Lung (tissue), 12 donors: ENCODE data around the gene FOXO1. TPM values are rescaled to one million over a fixed set of nuclear protein-coding genes. Genes with fewer than 3 reads are reported as not detected.

Source experiments
- ATAC-seq: fragments of 200-7000 bp; cut with Tn5 transposase; one replicate; pipeline ENCODE4 v1.9.1; 2020; ENCODE audit warnings: moderate number of reproducible peaks; ENCODE audit not compliant: insufficient read depth, low FRiP score
- DNase-seq, 3 donors: peaks; one replicate each; pipeline ENCODE4 v3.0.0-alpha.2; 2013 to 2017
- H3K27ac ChIP-seq, 2 donors: one replicate each; pipeline ENCODE4 v1.5.1; 2013; ENCODE audit warnings: mild to moderate bottlenecking in 2 of 2, moderate library complexity in 2 of 2, control low read depth in 1 of 2, inconsistent platforms in 1 of 2, low read depth in 1 of 2, low read length in 1 of 2
- H3K27me3 ChIP-seq, 3 donors: one replicate each; pipeline ENCODE4 v1.5.1; 2013; ENCODE audit warnings: low read length in 2 of 3; ENCODE audit not compliant: control insufficient read depth in 3 of 3, insufficient read depth in 3 of 3
- H3K36me3 ChIP-seq, 4 donors: one replicate each; pipeline ENCODE4 v1.5.1; 2013; ENCODE audit warnings: low read length in 4 of 4, mild to moderate bottlenecking in 1 of 4, moderate library complexity in 1 of 4; ENCODE audit not compliant: control insufficient read depth in 4 of 4, insufficient read depth in 4 of 4
- H3K4me1 ChIP-seq, 5 donors: one replicate each; pipeline ENCODE4 v1.5.1; 2013; ENCODE audit warnings: low read length in 5 of 5, mild to moderate bottlenecking in 2 of 5, moderate library complexity in 1 of 5; ENCODE audit not compliant: control insufficient read depth in 5 of 5, insufficient read depth in 5 of 5
- H3K4me3 ChIP-seq: one replicate; pipeline ENCODE4 v1.5.1; 2013; ENCODE audit warnings: mild to moderate bottlenecking, control low read depth, moderate library complexity
- H3K9ac ChIP-seq, 2 donors: one replicate each; pipeline ENCODE4 v1.5.1; 2013; ENCODE audit warnings: low read length in 2 of 2, control low read depth in 1 of 2; ENCODE audit not compliant: insufficient read depth in 1 of 2
- H3K9me3 ChIP-seq, 4 donors: one replicate each; pipeline ENCODE4 v1.5.1; 2013; ENCODE audit warnings: low read length in 3 of 4, mild to moderate bottlenecking in 1 of 4, moderate library complexity in 1 of 4; ENCODE audit not compliant: control insufficient read depth in 4 of 4, insufficient read depth in 3 of 4
- WGBS, 2 donors: extraction: QIAGEN DNeasy Blood & Tissue Kit; methylation state at CpG; one replicate each; pipeline ENCODE4 v1.1.7; 2013; 5-methylcytosine and 5-hydroxymethylcytosine counted together
- polyA plus RNA-seq, 2 donors: library from polyadenylated mRNA; stranded (reverse); fragments of 200-250 nt; gene quantifications; one replicate each; pipeline ENCODE4 v1.2.1, GENCODE V29; 2013
- total RNA-seq, 2 donors: library from RNA; depleted of rRNA in 1 of 2; stranded (reverse); fragments of >200 nt in 1 of 2; gene quantifications; one replicate each; pipeline ENCODE4 v1.2.1, GENCODE V29; 2014 to 2021
- TF ChIP-seq, protein P1 (sequence below): IDR thresholded peaks from 2 replicates; pipeline ENCODE4 v1.5.1; 2012; ENCODE audit warnings: mild to moderate bottlenecking; ENCODE audit errors: control extremely low read depth, extremely low read depth
- donor health status: control.
- donor health status: control.
- donor health status: Bipolar disorder and iron deficiency.
- donor health status: healthy.
- donor health status: DM: yes; HTN: yes; CAD: no.

Gene FOXO1
- total and polyA plus RNA-seq, 4 donors, result 4.1 to 37.1 (median 21.3) TPM

DNA sequence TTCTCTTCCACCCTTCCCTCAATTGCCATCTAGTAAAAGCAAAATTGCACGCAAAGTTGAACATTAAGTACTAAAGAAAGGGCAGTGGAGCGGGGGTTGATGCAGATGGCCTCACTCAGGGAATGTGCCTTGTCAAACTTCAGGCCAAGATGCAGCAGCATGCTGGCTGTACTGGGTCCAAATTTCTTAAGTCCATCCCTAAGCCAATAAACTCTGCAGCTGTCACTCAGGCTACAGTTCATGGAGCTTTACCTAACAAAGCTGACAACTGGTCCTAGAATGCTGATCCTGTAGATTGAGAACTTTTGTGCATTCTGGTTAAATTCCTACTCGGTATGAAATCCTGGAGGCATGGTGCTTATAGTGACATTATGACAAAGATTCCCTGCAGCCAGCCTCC, 88.4 kb downstream of the FOXO1 start:
- Histone ChIP-seq H3K4me1 (peaks cover 0 to 37% (median 7%) of the 10 kb centered on the region in 5 donors), H3K9me3 (peaks cover 0 to 2% (median 0%) of the 10 kb centered on the region in 4 donors), H3K9ac (no peak overlapping the region), H3K4me3 (no peak overlapping the region), H3K27me3 (no peaks in the 10 kb centered on the region), H3K36me3 (no peaks in the 10 kb centered on the region), H3K27ac (no peak overlapping the region)
- WGBS, 2 donors, result 81 to 96% methylated on average over 3 of the region's 3 CpGs
- TF ChIP-seq, protein P1, sequence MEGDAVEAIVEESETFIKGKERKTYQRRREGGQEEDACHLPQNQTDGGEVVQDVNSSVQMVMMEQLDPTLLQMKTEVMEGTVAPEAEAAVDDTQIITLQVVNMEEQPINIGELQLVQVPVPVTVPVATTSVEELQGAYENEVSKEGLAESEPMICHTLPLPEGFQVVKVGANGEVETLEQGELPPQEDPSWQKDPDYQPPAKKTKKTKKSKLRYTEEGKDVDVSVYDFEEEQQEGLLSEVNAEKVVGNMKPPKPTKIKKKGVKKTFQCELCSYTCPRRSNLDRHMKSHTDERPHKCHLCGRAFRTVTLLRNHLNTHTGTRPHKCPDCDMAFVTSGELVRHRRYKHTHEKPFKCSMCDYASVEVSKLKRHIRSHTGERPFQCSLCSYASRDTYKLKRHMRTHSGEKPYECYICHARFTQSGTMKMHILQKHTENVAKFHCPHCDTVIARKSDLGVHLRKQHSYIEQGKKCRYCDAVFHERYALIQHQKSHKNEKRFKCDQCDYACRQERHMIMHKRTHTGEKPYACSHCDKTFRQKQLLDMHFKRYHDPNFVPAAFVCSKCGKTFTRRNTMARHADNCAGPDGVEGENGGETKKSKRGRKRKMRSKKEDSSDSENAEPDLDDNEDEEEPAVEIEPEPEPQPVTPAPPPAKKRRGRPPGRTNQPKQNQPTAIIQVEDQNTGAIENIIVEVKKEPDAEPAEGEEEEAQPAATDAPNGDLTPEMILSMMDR, result no peak
- no peak for ATAC-seq
- DNase-seq, result peak in 2 of 3 donors; percentile 56 to 80

DNA sequence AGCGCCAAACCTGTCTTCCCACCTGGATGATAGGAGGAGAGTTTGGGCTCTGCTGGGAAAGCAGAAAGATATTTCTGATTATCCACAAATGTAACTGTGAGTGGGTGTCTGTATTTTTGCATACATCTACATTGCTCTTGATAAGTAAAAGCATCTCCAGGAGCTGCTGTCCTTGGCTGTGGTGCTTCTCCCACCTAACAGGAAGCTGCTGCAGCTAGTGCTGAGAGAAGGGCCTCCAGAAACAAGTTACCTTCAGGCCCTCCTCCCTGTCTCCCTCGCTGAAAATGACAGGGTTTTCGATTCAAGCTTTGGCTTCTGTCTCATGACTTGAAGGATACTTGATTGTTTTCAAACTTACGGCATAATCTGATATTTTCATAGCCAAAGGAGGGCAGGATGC, 90.1 kb downstream of the FOXO1 start:
- ATAC-seq, result no peak
- peak overlapping the region in 1 of 2 donors; percentile 28 for H3K27ac ChIP-seq
- peaks cover 0 to 1% (median 0%) of the 10 kb centered on the region in 4 donors for H3K9me3 ChIP-seq
- DNase-seq, result no peak
- WGBS, 2 donors, result 73 to 79% methylated on average over 4 of the region's 4 CpGs
- no peaks in the 10 kb centered on the region for H3K27me3 ChIP-seq
- peaks cover 0 to 36% (median 7%) of the 10 kb centered on the region in 5 donors for H3K4me1 ChIP-seq
- H3K9ac ChIP-seq, result no peak overlapping the region
- no peak overlapping the region for H3K4me3 ChIP-seq
- no peaks in the 10 kb centered on the region for H3K36me3 ChIP-seq
- TF ChIP-seq, protein P1, result no peak

DNA sequence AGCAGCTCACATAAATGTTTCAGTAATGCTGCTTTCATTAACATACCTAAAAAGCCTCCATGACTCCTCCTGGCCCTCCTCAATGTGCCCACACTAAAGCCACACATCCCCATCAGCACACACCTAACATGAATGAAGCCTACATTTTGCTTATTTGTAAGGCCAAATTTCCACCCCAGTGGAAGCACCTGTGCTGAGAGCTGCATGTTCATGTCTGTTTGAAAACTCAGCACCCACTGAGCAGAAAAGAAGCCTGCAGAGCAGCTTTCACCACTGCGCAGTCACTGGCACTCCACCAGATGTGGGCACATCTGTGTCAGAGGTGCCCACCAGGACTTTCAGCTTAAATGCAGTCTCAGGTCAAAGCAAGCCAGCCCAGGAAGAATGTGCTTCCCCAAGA, 93.5 kb downstream of the FOXO1 start:
- Histone ChIP-seq H3K27ac (no peak overlapping the region), H3K4me3 (no peak overlapping the region), H3K9ac (no peak overlapping the region), H3K36me3 (no peaks in the 10 kb centered on the region), H3K27me3 (no peaks in the 10 kb centered on the region), H3K9me3 (peaks cover 0 to 1% (median 0%) of the 10 kb centered on the region in 4 donors), H3K4me1 (peaks cover 0 to 31% (median 8%) of the 10 kb centered on the region in 5 donors)
- TF ChIP-seq, protein P1, result no peak
- 99 to 100% methylated on average over 1 of the region's 1 CpG for WGBS, 2 donors
- no peak for DNase-seq
- ATAC-seq, result no peak

DNA sequence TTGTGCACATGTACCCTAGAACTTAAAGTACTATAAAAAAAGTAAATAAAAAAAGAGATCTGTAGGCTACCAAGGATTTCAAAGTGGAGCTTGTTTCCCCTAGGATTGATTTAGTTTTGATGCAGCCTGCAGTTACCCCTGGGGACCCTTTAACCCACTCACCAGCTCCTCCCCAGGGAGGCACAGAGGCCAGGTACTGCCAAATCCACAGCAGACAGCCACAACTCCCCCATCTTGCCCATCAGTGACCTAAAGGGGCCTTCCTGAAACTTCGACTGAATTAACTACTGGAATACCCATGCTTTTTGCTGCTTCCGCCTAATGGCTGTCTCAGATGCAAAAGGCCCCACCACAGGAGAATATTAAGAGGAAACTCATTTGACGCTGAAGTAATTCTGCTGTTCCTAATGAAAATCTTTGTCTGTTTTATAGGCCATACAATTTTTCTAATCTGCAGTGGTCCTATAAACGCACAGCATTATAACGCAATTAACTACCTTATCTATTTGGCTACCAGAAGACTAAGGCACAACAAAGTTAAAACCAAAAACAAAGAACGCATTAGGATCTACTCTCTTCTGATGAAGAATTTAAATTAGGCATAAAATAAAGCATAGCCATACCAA, 95.0 kb downstream of the FOXO1 start:
- ATAC-seq (no peak), DNase-seq (no peak)
- H3K36me3 ChIP-seq, result no peaks in the 10 kb centered on the region
- H3K4me3 ChIP-seq, result no peak overlapping the region
- H3K9me3 ChIP-seq, result peaks cover 0 to 1% (median 0%) of the 10 kb centered on the region in 4 donors
- H3K4me1 ChIP-seq, result peaks cover 0 to 22% (median 5%) of the 10 kb centered on the region in 5 donors
- H3K27ac ChIP-seq, result no peak overlapping the region
- H3K27me3 ChIP-seq, result no peaks in the 10 kb centered on the region
- WGBS, 2 donors, result 89 to 92% methylated on average over 6 of the region's 6 CpGs
- TF ChIP-seq, protein P1, result no peak
- H3K9ac ChIP-seq, result no peak overlapping the region
